Neural cell (in vitro differentiated cells): ENCODE data around the gene NHS.

ENCODE experiments used
- POLR2AphosphoS5 ChIP-seq: IDR thresholded peaks from 2 replicates; pipeline ENCODE4 v1.6.1; 2012
- SMC3 ChIP-seq: fragments of 450-650 bp; conservative IDR thresholded peaks from 2 replicates; pipeline ENCODE4 v1.6.1; 2014; ENCODE audit warnings: antibody characterized with exemption, mild to moderate bottlenecking, moderate library complexity; ENCODE audit not compliant: poor library complexity

- no peak for TF ChIP-seq SMC3
- no peak for TF ChIP-seq POLR2AphosphoS5
Measured at GRCh38 chrX:17500145-17500579, 125.2 kb downstream of the NHS start.
